ENCODE results near the gene CELF1. TPM values are rescaled to one million over a fixed set of nuclear protein-coding genes. Genes with fewer than 3 reads are reported as not detected.

Gene CELF1
- total and polyA plus RNA-seq, 2 of the 4 experiments (the other 2 are of a cell fraction), result 63.3 to 135 TPM

DNA sequence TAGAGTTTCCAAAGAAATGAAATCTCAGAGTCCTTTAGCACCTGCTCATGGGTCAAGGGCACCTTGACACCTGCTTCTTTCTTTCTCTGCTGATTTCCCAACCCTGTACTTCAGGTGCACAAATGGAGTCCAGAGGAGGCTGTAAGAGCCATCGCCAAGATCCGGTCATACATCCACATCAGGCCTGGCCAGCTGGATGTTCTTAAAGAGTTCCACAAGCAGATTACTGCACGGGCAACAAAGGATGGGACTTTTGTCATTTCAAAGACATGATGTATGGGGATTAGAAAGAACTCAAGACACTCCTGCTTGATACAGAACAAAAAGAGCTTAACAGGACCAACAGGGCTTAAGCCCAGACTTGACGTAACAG, 18.4 kb upstream of the CELF1 start:
- dilution Hi-C loops (cut with HindIII; ENCODE audit: low sequenced_read_pairs, unreplicated experiment) (no loop called here), intact Hi-C loops (cut with micrococcal nuclease) (no loop called here), in situ Hi-C loops (cut with MboI; ENCODE audit: low sequenced_read_pairs) (no loop called here)
- peaks cover 28 to 60% of the 10 kb centered on the region in 2 experiments for H3K79me1 ChIP-seq (ENCODE audit: low read depth in 1 of 2, low read length in 2 of 2)
- no peak overlapping the region for H2BK120ac ChIP-seq (ENCODE audit: low read depth, low read length)
- H3K27ac ChIP-seq (ENCODE audit: insufficient read depth, low read length), result no peak overlapping the region
- POLR2A ChIA-PET (ENCODE audit: unreplicated experiment), result no interaction called here
- no peak overlapping the region for H2AK9ac ChIP-seq (replicated peaks; ENCODE audit: low read depth, low read length, poor library complexity)
- H3K9me1 ChIP-seq (ENCODE audit: insufficient read depth, low read length), result peaks cover 9% of the 10 kb centered on the region
- TF ChIP-seq RFX5 (IDR thresholded peaks at IDR 0.05; ENCODE audit: low read depth, low read length) (no peak), RAD21 (IDR thresholded peaks at IDR 0.05; ENCODE audit: low read length) (no peak), POLR2A (IDR thresholded peaks at IDR 0.05; ENCODE audit: low read depth, low read length) (no peak), NFE2L2 (IDR thresholded peaks at IDR 0.05; ENCODE audit: low read depth, low read length) (no peak), BHLHE40 (IDR thresholded peaks at IDR 0.05; ENCODE audit: low read depth, low read length) (no peak), CHD1 (IDR thresholded peaks at IDR 0.05; ENCODE audit: low read depth, low read length) (no peak), MAFK (IDR thresholded peaks at IDR 0.05; ENCODE audit: low read depth, low read length) (no peak), CEBPB (IDR thresholded peaks at IDR 0.05; ENCODE audit: low read depth, low read length) (no peak), SMC3 (IDR thresholded peaks at IDR 0.05; ENCODE audit: low read depth, low read length) (no peak), RCOR1 (IDR thresholded peaks at IDR 0.05; ENCODE audit: insufficient replicate concordance, low read length) (no peak)
- TF ChIP-seq, protein P1, sequence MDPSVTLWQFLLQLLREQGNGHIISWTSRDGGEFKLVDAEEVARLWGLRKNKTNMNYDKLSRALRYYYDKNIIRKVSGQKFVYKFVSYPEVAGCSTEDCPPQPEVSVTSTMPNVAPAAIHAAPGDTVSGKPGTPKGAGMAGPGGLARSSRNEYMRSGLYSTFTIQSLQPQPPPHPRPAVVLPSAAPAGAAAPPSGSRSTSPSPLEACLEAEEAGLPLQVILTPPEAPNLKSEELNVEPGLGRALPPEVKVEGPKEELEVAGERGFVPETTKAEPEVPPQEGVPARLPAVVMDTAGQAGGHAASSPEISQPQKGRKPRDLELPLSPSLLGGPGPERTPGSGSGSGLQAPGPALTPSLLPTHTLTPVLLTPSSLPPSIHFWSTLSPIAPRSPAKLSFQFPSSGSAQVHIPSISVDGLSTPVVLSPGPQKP (IDR thresholded peaks at IDR 0.05; ENCODE audit: borderline replicate concordance, low read depth, low read length), result no peak
- TF ChIP-seq, protein P2, sequence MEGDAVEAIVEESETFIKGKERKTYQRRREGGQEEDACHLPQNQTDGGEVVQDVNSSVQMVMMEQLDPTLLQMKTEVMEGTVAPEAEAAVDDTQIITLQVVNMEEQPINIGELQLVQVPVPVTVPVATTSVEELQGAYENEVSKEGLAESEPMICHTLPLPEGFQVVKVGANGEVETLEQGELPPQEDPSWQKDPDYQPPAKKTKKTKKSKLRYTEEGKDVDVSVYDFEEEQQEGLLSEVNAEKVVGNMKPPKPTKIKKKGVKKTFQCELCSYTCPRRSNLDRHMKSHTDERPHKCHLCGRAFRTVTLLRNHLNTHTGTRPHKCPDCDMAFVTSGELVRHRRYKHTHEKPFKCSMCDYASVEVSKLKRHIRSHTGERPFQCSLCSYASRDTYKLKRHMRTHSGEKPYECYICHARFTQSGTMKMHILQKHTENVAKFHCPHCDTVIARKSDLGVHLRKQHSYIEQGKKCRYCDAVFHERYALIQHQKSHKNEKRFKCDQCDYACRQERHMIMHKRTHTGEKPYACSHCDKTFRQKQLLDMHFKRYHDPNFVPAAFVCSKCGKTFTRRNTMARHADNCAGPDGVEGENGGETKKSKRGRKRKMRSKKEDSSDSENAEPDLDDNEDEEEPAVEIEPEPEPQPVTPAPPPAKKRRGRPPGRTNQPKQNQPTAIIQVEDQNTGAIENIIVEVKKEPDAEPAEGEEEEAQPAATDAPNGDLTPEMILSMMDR (conservative IDR thresholded peaks at IDR 0.05; ENCODE audit: low read depth, low read length), result no peak
- TF ChIP-seq, protein P3, sequence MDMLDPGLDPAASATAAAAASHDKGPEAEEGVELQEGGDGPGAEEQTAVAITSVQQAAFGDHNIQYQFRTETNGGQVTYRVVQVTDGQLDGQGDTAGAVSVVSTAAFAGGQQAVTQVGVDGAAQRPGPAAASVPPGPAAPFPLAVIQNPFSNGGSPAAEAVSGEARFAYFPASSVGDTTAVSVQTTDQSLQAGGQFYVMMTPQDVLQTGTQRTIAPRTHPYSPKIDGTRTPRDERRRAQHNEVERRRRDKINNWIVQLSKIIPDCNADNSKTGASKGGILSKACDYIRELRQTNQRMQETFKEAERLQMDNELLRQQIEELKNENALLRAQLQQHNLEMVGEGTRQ (IDR thresholded peaks at IDR 0.05; ENCODE audit: low read depth, low read length), result no peak
- H3K23ac ChIP-seq (ENCODE audit: low read depth, low read length), result no peak overlapping the region
- no peak overlapping the region for H2BK15ac ChIP-seq (ENCODE audit: low read depth, low read length)
- H2BK20ac ChIP-seq (ENCODE audit: low read depth, low read length), result no peak overlapping the region
- no peak overlapping the region for H3K9ac ChIP-seq (ENCODE audit: low read depth, low read length)
- ATAC-seq (ENCODE audit: low read depth) (no peak), DNase-seq (no peak)
- H3K4ac ChIP-seq (ENCODE audit: low read depth, low read length), result no peak overlapping the region
- no TSS peak for BruUV-seq (replicated peaks)
- peaks cover 6% of the 10 kb centered on the region for H3K4me1 ChIP-seq (ENCODE audit: control insufficient read depth, insufficient read depth, low read length)
- no peak overlapping the region for H4K91ac ChIP-seq (ENCODE audit: insufficient read depth, low read depth, low read length)
- CTCF ChIA-PET, result no interaction called here
- H3K14ac ChIP-seq (replicated peaks; ENCODE audit: low read depth, low read length), result no peak overlapping the region
- H4K8ac ChIP-seq (ENCODE audit: low read depth in 2 of 2, low read length in 2 of 2), result no peak overlapping the region
- no peak overlapping the region for H3K4me3 ChIP-seq (ENCODE audit: insufficient read depth, low read depth, low read length)
- no peak overlapping the region for H3K18ac ChIP-seq (ENCODE audit: low read depth, low read length)
- no peak overlapping the region for H2AK5ac ChIP-seq (ENCODE audit: low read depth, low read length)
- H2AFZ ChIP-seq (replicated peaks; ENCODE audit: low read length, poor library complexity), result no peak overlapping the region
- no peak overlapping the region for H3K4me2 ChIP-seq (ENCODE audit: low read depth, low read length)
- peaks cover 13% of the 10 kb centered on the region; the same call in 1 of the 2 replicates for H4K20me1 ChIP-seq (ENCODE audit: insufficient read depth, low read length)
- H3K36me3 ChIP-seq (ENCODE audit: control insufficient read depth, insufficient read depth, low read length), result peaks cover 28% of the 10 kb centered on the region
- no peak overlapping the region for H3K56ac ChIP-seq (ENCODE audit: extremely low read depth, insufficient read depth, low read length)
- WGBS, 2 experiments (ENCODE audit: extremely low coverage in 2 of 2, insufficient read length in 1 of 2), result 100% methylated on average over 2 of the region's 4 CpGs; no CpG with 5 or more reads in 1 of the 2 experiments
- no peaks in the 10 kb centered on the region for H3K9me3 ChIP-seq (ENCODE audit: control insufficient read depth, insufficient read depth, low read length)
- H3K27me3 ChIP-seq (ENCODE audit: control insufficient read depth, insufficient read depth, low read length), result no peaks in the 10 kb centered on the region
- H4K5ac ChIP-seq (ENCODE audit: low read depth, low read length), result no peak overlapping the region
- no peak overlapping the region for H2BK5ac ChIP-seq (ENCODE audit: low read depth, low read length, poor library complexity, severe bottlenecking)

Measured in IMR-90 (cell line).